Memory B cell (primary cell): ENCODE measurements around the gene TIE1.

ENCODE experiments used
- ATAC-seq: fragments of 150-1000 bp; cut with Tn5 transposase; 2 replicates; pipeline ENCODE4 v1.10.0; 2021; ENCODE audit warnings: low read depth, mild to moderate bottlenecking, moderate library complexity
- DNase-seq, 2 donors: peaks; one replicate each; pipeline ENCODE4 v3.0.0; 2022; ENCODE audit warnings: low spot score in 2 of 2
- H3K27ac Mint-ChIP-seq: one replicate; pipeline ENCODE4 v1.8.0; 2022; ENCODE audit warnings: mild to moderate bottlenecking, moderate library complexity, mixed read lengths
- H3K27me3 Mint-ChIP-seq: one replicate; pipeline ENCODE4 v1.8.0; 2022; ENCODE audit warnings: mixed read lengths
- H3K36me3 Mint-ChIP-seq: one replicate; pipeline ENCODE4 v1.8.0; 2022; ENCODE audit warnings: mild to moderate bottlenecking, mixed read lengths
- H3K4me1 Mint-ChIP-seq: one replicate; pipeline ENCODE4 v1.8.0; 2022; ENCODE audit warnings: mixed read lengths
- H3K4me3 Mint-ChIP-seq: one replicate; pipeline ENCODE4 v1.8.0; 2022; ENCODE audit warnings: mild to moderate bottlenecking, moderate library complexity, mixed read lengths
- H3K9me3 Mint-ChIP-seq: one replicate; pipeline ENCODE4 v1.8.0; 2022; ENCODE audit warnings: mixed read lengths

Gene TIE1

DNA sequence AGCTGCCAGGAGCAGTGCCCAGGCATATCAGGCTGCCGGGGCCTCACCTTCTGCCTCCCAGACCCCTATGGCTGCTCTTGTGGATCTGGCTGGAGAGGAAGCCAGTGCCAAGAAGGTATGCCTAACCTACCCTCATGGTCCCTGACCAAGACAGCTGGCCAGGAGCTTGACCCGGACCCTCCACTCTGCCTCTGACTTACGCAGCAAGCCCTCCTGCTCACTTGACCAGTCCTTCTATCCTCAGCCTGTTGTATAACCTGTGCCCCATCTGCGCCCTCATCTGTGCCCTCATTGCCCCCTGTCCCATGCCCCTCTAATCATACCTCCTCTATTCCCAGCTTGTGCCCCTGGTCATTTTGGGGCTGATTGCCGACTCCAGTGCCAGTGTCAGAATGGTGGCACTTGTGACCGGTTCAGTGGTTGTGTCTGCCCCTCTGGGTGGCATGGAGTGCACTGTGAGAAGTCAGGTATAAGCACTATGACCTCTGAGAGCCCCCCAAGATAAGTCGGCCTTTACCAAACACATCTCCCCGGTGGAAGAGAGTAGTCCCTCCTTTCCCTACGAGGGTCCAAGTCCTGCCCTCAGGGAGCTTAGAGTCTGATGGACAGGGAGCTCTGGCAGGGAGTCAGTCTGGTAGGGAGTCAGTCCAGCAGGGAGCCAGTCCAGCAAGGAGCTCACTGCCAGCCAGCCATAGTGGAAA lies 6.8 kb downstream of the TIE1 start:
- H3K4me1 Mint-ChIP-seq: peaks cover 6% of the 10 kb centered on the region
- no peak for ATAC-seq

DNA sequence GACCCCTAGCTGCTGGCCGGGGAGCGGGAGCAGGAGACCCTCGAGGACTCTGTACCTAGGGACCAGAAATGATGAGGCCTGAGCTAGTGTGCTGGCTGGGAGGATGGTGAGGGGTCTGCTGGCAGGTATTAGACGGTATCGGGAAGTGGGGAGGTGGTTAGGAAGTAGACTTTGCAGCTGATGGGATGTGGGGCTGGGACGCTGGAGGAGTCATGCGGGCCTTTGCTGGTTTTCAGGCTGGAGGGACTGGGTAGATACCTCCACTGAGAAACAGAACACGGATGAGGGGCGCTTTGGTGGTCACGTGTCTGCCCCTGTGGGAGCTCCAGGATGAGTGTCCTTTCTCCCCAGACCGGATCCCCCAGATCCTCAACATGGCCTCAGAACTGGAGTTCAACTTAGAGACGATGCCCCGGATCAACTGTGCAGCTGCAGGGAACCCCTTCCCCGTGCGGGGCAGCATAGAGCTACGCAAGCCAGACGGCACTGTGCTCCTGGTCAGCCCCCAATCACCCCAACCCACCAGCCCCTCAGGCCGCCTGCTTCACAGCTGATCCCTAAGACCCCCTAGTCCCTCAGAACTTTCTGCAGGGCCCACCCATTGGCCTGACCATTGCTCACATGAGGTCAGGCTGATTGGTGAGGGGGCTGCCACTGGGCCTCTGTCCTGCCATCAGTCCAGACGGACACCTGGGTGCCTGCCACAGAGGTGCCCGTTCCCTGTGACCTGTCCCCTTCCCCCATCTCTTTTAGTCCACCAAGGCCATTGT lies 8.0 kb downstream of the TIE1 start:
- Mint-ChIP-seq H3K27me3 (peaks cover 29% of the 10 kb centered on the region), H3K36me3 (peaks cover 2% of the 10 kb centered on the region), H3K27ac (no peak overlapping the region), H3K4me1 (peaks cover 6% of the 10 kb centered on the region), H3K9me3 (no peaks in the 10 kb centered on the region), H3K4me3 (no peak overlapping the region)
- no peak for ATAC-seq
- DNase-seq: no peak

More for the DNA sequence above, 6.8 kb downstream of the TIE1 start:
- no peaks in the 10 kb centered on the region for H3K9me3 Mint-ChIP-seq
- no peak overlapping the region for H3K4me3 Mint-ChIP-seq
- H3K27ac Mint-ChIP-seq: no peak overlapping the region
- peaks cover 2% of the 10 kb centered on the region for H3K36me3 Mint-ChIP-seq
- no peak for DNase-seq
- peaks cover 28% of the 10 kb centered on the region for H3K27me3 Mint-ChIP-seq

DNA sequence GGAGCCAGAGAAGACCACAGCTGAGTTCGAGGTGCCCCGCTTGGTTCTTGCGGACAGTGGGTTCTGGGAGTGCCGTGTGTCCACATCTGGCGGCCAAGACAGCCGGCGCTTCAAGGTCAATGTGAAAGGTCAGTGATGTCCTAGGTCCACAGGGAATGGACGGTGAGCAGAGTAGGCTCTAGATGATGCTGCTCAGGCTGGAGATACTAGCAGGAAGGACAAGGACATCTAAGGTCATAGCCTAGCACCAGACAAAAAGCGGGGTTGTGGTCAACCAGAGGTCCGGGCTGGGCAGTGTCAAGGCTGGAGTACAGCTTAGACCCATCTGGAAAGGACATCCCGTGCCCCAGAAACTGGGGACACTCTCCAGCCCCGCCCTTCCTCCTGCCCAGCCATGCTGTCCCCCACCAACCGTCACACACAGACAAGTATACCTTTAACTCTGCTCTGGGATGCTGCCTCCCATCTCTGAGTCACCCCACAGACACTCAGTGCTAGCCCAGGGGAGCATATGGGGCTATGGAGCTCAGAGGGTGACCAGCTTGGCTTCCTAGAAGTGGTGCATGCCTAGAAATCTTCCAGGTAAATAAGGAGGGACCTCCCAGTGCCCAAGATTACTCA lies 8.7 kb downstream of the TIE1 start:
- H3K9me3 Mint-ChIP-seq: no peaks in the 10 kb centered on the region
- peaks cover 26% of the 10 kb centered on the region for H3K27me3 Mint-ChIP-seq
- H3K4me3 Mint-ChIP-seq: no peak overlapping the region
- ATAC-seq: no peak
- H3K36me3 Mint-ChIP-seq: peaks cover 2% of the 10 kb centered on the region
- H3K27ac Mint-ChIP-seq: no peak overlapping the region
- peaks cover 6% of the 10 kb centered on the region for H3K4me1 Mint-ChIP-seq
- DNase-seq: no peak

DNA sequence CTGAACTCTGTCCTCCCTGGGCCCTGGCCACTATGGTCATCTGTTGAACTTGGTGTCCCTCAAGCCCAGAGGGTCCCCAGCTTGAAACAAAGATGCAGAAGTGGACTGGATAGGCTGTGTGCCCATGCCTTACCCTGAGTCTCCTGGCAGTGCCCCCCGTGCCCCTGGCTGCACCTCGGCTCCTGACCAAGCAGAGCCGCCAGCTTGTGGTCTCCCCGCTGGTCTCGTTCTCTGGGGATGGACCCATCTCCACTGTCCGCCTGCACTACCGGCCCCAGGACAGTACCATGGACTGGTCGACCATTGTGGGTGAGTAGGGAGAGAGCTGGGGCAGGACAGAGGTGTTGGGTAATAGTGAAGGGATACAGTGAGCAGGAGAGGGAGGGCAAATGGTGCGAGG lies 10.7 kb downstream of the TIE1 start:
- no peak overlapping the region for H3K27ac Mint-ChIP-seq
- ATAC-seq: no peak
- peaks cover 2% of the 10 kb centered on the region for H3K36me3 Mint-ChIP-seq
- DNase-seq: no peak
- H3K4me3 Mint-ChIP-seq: no peak overlapping the region
- no peaks in the 10 kb centered on the region for H3K9me3 Mint-ChIP-seq
- peaks cover 19% of the 10 kb centered on the region for H3K27me3 Mint-ChIP-seq
- no peaks in the 10 kb centered on the region for H3K4me1 Mint-ChIP-seq

DNA sequence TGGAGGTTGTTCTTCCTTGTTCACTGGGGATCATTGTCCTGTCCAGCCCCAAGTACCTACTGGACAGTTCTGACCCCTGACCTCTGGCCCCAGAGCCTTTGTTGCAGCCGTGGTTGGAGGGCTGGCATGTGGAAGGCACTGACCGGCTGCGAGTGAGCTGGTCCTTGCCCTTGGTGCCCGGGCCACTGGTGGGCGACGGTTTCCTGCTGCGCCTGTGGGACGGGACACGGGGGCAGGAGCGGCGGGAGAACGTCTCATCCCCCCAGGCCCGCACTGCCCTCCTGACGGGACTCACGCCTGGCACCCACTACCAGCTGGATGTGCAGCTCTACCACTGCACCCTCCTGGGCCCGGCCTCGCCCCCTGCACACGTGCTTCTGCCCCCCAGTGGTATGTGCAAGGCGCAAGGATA lies 11.4 kb downstream of the TIE1 start:
- ATAC-seq (no peak), DNase-seq (no peak)
- peaks cover 2% of the 10 kb centered on the region for H3K36me3 Mint-ChIP-seq
- H3K4me3 Mint-ChIP-seq: no peak overlapping the region
- H3K4me1 Mint-ChIP-seq: no peaks in the 10 kb centered on the region
- no peak overlapping the region for H3K27ac Mint-ChIP-seq
- H3K27me3 Mint-ChIP-seq: peaks cover 19% of the 10 kb centered on the region
- no peaks in the 10 kb centered on the region for H3K9me3 Mint-ChIP-seq

DNA sequence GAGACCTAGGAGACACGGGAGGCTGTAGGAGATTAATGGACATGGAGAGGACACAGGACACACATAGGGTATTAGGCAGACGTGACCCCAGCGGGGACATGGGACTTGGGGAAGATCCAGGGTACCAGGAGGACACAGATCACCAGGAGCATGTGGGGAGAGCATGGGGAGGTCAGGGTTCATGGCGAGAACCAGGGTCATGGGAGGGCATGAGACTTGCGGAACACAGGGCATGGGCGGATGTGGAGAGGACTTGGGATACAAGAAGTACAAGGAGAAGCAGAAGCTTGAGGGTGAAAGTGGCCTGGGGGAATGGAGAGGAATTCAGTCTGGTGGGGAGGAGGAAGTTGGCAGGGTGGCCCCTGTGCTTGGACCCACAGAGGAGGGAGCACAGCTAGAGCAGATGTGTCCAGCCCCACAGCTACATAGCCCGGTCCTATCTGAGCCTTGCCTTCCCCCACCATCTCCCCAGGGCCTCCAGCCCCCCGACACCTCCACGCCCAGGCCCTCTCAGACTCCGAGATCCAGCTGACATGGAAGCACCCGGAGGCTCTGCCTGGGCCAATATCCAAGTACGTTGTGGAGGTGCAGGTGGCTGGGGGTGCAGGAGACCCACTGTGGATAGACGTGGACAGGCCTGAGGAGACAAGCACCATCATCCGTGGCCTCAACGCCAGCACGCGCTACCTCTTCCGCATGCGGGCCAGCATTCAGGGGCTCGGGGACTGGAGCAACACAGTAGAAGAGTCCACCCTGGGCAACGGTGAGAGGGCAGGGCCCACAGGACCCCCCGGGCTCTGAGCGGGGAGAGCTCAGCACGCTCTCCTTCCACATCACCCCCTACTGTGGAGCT lies 12.1 kb downstream of the TIE1 start:
- H3K27ac Mint-ChIP-seq: no peak overlapping the region
- H3K36me3 Mint-ChIP-seq: peaks cover 2% of the 10 kb centered on the region
- no peaks in the 10 kb centered on the region for H3K4me1 Mint-ChIP-seq
- DNase-seq (no peak), ATAC-seq (no peak)
- H3K9me3 Mint-ChIP-seq: no peaks in the 10 kb centered on the region
- no peak overlapping the region for H3K4me3 Mint-ChIP-seq
- H3K27me3 Mint-ChIP-seq: peaks cover 15% of the 10 kb centered on the region

DNA sequence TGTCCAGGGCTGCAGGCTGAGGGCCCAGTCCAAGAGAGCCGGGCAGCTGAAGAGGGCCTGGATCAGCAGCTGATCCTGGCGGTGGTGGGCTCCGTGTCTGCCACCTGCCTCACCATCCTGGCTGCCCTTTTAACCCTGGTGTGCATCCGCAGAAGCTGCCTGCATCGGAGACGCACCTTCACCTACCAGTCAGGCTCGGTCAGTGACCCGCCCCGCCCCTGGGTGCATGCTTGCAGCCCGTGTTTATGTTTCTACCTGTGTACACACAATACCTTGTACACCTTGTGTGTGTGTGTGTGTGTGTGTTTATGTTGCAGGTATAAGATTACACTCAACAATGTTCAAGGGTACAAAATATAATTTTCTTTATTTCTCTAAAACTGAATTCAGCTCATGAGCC lies 13.0 kb downstream of the TIE1 start:
- peaks cover 10% of the 10 kb centered on the region for H3K27me3 Mint-ChIP-seq
- H3K4me1 Mint-ChIP-seq: no peaks in the 10 kb centered on the region
- no peak overlapping the region for H3K27ac Mint-ChIP-seq
- no peaks in the 10 kb centered on the region for H3K9me3 Mint-ChIP-seq
- no peak overlapping the region for H3K4me3 Mint-ChIP-seq
- ATAC-seq (no peak), DNase-seq (no peak)
- H3K36me3 Mint-ChIP-seq: peaks cover 2% of the 10 kb centered on the region

DNA sequence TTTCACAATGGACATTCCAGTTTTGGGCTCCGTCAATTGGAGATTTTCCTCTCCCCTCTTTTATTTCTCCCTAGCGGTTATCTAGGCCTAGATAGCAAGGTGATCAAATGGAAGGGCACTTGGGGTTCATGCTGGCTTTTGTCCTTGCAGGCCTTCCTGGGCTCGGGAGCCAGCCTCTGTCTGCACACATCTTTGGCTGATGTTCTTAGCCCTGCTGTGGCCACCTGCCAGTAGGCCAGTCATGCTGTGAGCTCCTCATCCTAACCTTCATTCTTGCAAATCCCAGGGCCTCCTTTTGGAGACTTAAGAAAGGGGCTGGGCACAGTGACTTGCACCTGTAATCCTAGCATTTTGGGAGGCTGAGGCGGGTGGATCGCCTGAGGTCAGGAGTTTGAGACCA lies 13.5 kb downstream of the TIE1 start:
- H3K27me3 Mint-ChIP-seq: peaks cover 10% of the 10 kb centered on the region
- H3K9me3 Mint-ChIP-seq: no peaks in the 10 kb centered on the region
- peaks cover 2% of the 10 kb centered on the region for H3K36me3 Mint-ChIP-seq
- no peaks in the 10 kb centered on the region for H3K4me1 Mint-ChIP-seq
- H3K27ac Mint-ChIP-seq: no peak overlapping the region
- H3K4me3 Mint-ChIP-seq: no peak overlapping the region
- no peak for ATAC-seq
- no peak for DNase-seq

DNA sequence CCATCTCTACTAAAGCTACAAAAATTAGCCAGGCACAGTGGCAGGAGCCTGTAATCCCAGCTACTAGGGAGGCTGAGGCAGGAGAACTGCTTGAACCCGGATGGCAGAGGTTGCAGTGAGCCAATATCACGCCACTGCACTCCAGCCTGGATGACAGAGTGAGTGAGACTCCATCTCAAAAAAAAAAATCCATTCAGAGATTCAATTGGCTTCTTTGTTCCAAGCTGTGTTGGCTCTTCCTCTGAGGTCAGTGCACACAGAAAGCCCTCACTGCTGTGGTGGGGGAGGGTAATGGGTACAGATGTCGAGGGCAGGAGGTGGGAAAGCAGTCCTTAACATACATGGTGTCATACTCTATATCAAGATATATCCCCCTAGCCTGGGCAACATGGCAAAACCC lies 14.7 kb downstream of the TIE1 start:
- no peak overlapping the region for H3K4me3 Mint-ChIP-seq
- ATAC-seq (no peak), DNase-seq (no peak)
- H3K9me3 Mint-ChIP-seq: no peaks in the 10 kb centered on the region
- H3K27me3 Mint-ChIP-seq: peaks cover 6% of the 10 kb centered on the region
- no peaks in the 10 kb centered on the region for H3K4me1 Mint-ChIP-seq
- peaks cover 2% of the 10 kb centered on the region for H3K36me3 Mint-ChIP-seq
- no peak overlapping the region for H3K27ac Mint-ChIP-seq

DNA sequence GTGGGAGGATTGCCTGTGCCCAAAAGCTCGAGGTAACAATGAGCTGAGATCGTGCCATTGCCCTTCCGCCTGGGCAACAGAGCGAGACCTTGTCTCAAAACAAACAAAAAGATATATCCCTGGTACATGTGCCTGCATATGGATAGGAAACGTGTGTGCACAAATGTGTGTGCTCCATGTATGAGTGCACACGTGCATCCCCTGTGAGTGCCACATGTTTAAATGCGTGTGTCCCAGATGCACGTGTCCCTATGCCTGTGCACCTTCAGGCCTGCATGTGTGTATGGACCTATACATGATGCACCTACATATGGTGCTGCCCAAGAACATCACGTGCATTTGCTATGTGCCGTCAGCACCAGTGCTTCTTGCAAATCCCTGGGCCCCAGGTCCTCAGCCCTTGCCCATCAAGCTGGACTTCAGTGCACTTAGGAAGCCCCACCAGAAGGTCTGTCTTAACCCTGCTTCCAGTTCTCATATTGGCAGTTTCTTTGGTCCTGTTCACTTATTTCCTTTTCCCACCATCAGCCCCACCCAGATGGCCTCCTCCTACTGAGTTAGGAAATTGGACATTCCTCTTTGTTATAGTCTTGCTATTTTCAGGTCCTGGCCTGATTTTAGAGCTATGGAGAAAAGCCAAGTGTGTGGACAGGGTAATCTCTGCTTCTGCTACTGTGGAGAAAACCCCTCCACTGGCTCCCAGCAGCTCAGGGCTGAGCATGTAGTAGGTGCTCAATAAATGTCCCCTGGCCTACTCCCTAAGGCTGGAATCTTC lies 15.4 kb downstream of the TIE1 start:
- peaks cover 2% of the 10 kb centered on the region for H3K36me3 Mint-ChIP-seq
- H3K27ac Mint-ChIP-seq: no peak overlapping the region
- peaks cover 3% of the 10 kb centered on the region for H3K27me3 Mint-ChIP-seq
- H3K4me3 Mint-ChIP-seq: no peak overlapping the region
- ATAC-seq: no peak
- H3K9me3 Mint-ChIP-seq: no peaks in the 10 kb centered on the region
- no peaks in the 10 kb centered on the region for H3K4me1 Mint-ChIP-seq
- DNase-seq: no peak

DNA sequence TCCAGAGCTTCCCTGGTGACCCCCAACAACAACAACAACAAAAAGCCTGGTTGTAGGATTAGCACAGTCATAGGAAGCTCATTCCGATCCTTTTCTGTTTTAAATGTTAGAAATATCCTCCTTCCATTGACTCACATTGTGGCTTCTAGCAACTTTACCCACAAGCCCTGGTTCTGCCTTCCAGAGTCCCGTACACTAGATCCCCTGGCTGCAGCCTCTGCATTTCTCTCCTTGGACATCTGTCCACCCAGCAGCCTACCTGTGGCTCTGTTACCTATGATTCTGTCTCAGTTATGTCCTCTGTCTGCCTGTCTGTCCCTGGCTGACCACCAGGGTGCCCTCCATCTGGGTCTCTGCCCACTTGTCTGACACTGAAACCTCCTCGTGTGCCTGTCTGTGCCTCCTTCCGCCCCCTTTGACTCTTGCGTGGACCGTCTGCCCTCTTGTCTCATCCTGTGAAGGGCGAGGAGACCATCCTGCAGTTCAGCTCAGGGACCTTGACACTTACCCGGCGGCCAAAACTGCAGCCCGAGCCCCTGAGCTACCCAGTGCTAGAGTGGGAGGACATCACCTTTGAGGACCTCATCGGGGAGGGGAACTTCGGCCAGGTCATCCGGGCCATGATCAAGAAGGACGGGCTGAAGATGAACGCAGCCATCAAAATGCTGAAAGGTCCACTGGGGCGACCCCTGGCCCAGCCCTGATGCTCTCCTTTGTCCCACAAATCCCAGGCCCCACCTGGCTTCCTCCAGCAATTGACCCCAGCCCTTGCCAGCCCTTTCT lies 16.1 kb downstream of the TIE1 start:
- Mint-ChIP-seq H3K4me1 (no peaks in the 10 kb centered on the region), H3K27ac (no peak overlapping the region)
- no peak for ATAC-seq

DNA sequence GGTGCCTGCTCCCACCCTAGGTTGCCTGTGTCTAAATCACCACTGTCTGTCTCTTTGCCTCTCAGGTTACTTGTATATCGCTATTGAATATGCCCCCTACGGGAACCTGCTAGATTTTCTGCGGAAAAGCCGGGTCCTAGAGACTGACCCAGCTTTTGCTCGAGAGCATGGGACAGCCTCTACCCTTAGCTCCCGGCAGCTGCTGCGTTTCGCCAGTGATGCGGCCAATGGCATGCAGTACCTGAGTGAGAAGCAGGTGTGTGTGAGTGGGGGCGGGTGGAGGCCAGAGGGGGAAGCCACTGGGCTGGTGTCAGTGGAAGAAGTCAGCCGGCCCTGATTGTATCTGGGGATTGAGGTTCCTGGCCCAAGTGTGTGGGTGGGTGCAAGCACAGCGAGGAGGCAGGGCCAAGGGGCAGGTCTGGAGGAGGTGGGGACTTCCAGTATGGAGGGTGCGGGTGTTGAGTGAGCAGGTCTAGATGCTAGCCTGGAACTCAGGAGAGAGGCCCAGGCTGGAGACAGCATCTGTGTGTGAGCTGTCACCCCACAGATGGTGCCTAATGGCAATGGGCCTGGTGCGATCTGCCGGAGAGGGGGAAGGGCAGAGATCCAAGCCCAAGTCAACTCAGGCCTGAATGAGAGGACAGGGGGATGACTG lies 17.2 kb downstream of the TIE1 start:
- no peak for DNase-seq
- ATAC-seq: no peak
- no peak overlapping the region for H3K4me3 Mint-ChIP-seq
- no peaks in the 10 kb centered on the region for H3K9me3 Mint-ChIP-seq
- H3K27me3 Mint-ChIP-seq: no peaks in the 10 kb centered on the region
- H3K27ac Mint-ChIP-seq: no peak overlapping the region
- H3K36me3 Mint-ChIP-seq: no peaks in the 10 kb centered on the region
- no peaks in the 10 kb centered on the region for H3K4me1 Mint-ChIP-seq

More for the DNA sequence above, 16.1 kb downstream of the TIE1 start:
- peaks cover 2% of the 10 kb centered on the region for H3K36me3 Mint-ChIP-seq
- no peak for DNase-seq
- H3K9me3 Mint-ChIP-seq: no peaks in the 10 kb centered on the region
- no peak overlapping the region for H3K4me3 Mint-ChIP-seq
- peaks cover 3% of the 10 kb centered on the region for H3K27me3 Mint-ChIP-seq
